Caki2 (cell line): ENCODE data around the gene RNGTT. TPM values are rescaled to one million over a fixed set of nuclear protein-coding genes. Genes with fewer than 3 reads are reported as not detected.
"Not testable (repeated sequence)": the region's sequence is repeated elsewhere in the genome, so short reads cannot be mapped to it uniquely, and the experiment has no call there.

ENCODE experiments used
- DNase-seq: peaks from one replicate; pipeline ENCODE4 v3.0.0-alpha.2; 2015; ENCODE audit warnings: low read depth
- in situ Hi-C: cut with HindIII; loops from 2 replicates; pipeline ENCODE4 v1.10.0; 2016; ENCODE audit warnings: low sequenced_read_pairs, low pct_unique_long_range_greater_than_20kb, mixed read lengths
- total RNA-seq: library from RNA; depleted of rRNA; stranded (reverse); fragments of >200 nt; shearing (Covaris generic); gene quantifications from 2 replicates; pipeline ENCODE4 v1.2.3, GENCODE V29; 2014; ENCODE audit warnings: low replicate concordance

RNGTT gene
- total RNA-seq, 1 experiment from 2014 or later = 15.6 TPM

GRCh38 chr6:88982720-88983119, 19.3 kb upstream of the RNGTT start:
- in situ Hi-C loops = no loop called here
- DNase-seq = peak; percentile 61

- in situ Hi-C loops = no loop called here
- no peak for DNase-seq
Observed at GRCh38 chr6:88975369-88975768, 12.0 kb upstream of the RNGTT start.

- peak; percentile 19 for DNase-seq
- in situ Hi-C loops = no loop called here
Observed at GRCh38 chr6:88972504-88973423, 9.3 kb upstream of the RNGTT start.

GRCh38 chr6:88970301-88970700, 6.9 kb upstream of the RNGTT start:
- DNase-seq = no peak
- in situ Hi-C loops = no loop called here

GRCh38 chr6:88969255-88969654, 5.8 kb upstream of the RNGTT start:
- DNase-seq, in situ Hi-C loops: not testable (repeated sequence)

GRCh38 chr6:88967891-88968290, 4.5 kb upstream of the RNGTT start:
- in situ Hi-C loops = no loop called here
- no peak for DNase-seq

GRCh38 chr6:88965691-88966090, 2.3 kb upstream of the RNGTT start:
- DNase-seq = no peak
- in situ Hi-C loops = no loop called here

DNA sequence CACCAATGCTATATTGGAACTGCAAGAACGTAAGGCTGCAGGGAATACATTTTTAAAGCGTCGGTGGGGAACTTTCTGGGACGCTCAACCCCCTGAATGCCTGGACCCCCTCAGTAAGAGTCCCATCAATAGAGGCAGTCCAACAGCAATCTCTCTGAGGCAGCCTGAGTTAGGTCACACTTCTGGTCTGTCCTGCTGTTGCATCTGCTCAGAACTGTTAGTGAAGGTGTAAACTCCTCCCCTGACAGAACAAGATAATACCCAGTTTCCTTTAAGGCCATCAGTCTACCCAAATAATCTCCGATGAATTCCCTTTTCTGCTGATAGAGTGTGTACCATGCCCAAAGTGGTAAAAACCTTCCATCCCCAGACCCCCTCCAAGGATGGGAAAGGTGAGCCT, 1.1 kb upstream of the RNGTT start:
- DNase-seq = no peak
- in situ Hi-C loops = no loop called here

DNA sequence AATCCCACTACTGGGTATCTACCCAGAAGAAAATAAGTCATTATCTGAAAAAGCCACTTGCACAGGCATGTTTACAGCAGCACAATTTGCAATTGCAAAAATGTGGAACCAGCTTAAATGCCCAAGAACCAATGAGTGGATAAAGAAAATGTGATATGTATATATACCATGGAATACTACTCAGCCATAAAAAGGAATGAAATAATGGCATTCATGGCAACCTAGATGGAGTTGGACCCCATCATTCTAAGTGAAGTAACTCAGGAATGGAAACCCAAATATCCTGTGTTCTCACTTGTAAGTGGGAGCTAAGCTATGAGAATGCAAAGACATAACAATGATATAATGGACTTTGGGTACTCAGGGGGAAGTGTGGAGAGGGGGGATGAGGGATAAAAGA, 4.6 kb downstream of the RNGTT start:
- in situ Hi-C loops = no loop called here
- no peak for DNase-seq

GRCh38 chr6:88953550-88954386, 9.7 kb downstream of the RNGTT start:
- in situ Hi-C loops = no loop called here
- DNase-seq = no peak

DNA sequence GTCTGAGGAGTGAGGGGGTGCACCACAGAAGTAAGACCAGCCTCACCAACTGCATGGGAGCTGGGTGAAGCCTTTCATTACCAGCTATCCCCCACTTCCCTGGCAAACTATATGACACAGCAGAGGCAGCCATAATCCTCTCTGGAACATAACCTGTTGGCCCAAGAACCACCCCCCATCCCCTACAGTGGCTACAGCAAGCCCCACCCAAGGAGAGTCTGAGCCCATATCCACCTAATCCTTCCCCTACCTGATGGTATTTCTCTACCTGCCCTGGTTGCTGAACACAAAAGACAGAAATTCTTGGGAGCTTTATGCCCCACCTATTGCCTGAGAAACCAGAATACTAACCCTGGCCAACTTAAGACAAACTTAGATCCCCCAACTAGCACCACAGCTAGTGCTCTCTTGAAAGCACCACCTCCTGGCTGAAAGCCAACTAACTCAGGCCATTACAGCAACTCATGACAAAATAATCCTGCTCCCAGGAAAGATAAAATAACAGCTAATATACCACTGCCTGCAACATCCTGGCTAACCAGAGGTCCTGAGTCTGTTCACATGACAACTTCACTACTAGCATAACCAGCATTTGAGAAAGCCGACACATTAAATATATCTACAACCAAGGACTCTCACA, 11.2 kb downstream of the RNGTT start:
- in situ Hi-C loops = no loop called here
- DNase-seq = no peak

DNA sequence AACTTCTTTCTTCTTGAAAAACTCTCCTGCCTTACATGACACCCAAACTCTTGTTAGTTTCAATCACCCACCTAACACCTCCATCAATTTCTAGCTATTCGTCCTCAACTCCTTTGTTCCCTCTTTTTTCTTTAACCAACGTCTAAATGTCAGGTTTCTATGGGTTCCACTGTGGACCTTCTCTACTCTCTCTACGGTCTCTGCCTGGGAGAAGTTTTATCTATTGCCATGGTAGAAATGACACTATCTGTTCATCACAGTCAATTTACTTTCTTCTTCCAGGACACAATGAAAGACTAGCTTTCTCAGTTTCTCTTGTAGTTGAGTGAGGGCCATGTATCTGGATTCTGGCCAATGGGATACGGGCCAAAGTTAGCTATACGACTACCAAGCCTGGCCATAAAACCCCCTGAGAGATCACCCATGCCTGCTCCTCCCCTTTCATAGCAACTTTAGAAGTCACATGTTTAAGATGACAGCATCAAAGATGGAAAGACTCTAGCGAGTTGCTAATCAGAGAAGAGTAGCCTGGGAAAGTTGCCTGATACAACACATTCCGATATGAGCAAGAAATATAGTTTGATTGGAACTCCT, 17.9 kb downstream of the RNGTT start:
- no peak for DNase-seq
- in situ Hi-C loops = no loop called here

- in situ Hi-C loops = no loop called here
- DNase-seq = no peak
Observed at GRCh38 chr6:88933521-88933920, 29.9 kb downstream of the RNGTT start.

GRCh38 chr6:88932019-88932418, 31.4 kb downstream of the RNGTT start:
- in situ Hi-C loops, DNase-seq: not testable (repeated sequence)

DNA sequence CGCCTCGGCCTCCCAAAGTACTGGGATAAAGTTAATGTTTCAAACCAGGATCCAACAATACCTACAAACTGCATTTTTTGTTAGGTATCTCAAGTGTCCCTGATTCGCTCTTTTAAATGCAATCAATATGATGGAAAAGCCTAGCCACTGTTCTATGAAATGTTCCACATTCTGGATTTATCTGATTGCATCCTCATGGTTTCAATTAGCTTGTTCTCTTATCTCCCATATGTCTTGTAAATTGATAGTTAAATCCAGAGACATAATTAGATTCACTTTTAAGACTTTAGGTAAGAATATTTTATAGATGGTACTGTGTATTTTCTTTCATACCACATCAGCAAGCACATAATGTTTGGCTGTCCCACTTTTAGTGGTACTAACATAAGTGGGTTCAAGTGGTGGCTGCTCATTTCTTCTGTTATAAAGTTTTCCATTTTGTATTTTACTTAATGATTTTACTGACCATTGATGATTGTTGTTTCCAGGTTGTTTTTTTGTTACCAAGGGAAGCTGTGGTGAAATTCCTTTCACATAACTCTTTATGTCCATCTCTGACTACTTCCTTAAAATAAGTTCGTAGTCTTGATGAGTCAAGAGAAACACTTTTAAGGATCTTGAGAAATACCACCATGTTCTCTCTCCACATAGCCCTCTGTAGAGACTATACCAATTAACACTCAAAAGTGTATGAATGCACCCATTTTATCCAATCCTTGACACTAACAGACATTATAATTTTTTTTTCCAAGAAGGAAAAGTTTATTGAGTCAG, 40.5 kb downstream of the RNGTT start:
- in situ Hi-C loops = no loop called here
- DNase-seq = no peak

DNA sequence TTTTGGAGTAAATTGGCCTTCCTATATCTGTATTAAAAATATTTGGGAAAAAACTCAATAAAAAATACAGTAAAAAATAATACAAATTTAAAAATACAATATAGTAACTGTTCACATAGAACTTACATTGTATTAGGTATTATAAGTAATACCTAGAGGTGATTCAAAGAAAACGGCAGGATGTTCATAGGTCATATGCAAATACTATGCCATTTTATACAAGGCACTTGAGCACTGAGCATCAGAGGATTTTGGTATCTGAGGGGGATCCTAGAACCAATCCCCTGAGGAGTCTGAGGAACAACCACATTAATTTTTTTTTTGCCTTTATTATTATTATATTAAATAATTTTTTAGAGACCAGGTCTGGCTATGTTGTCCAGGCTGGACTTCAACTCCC, 41.7 kb downstream of the RNGTT start:
- no peak for DNase-seq
- in situ Hi-C loops = no loop called here

GRCh38 chr6:88920774-88921733, 42.4 kb downstream of the RNGTT start:
- in situ Hi-C loops = no loop called here
- no peak for DNase-seq
